ENCODE measurements around the gene ADAM17. TPM values are rescaled to one million over a fixed set of nuclear protein-coding genes. Genes with fewer than 3 reads are reported as not detected.

Gene ADAM17
- total and polyA plus RNA-seq, 8 donors = 4.6 to 18.8 (median 7.4) TPM

DNA sequence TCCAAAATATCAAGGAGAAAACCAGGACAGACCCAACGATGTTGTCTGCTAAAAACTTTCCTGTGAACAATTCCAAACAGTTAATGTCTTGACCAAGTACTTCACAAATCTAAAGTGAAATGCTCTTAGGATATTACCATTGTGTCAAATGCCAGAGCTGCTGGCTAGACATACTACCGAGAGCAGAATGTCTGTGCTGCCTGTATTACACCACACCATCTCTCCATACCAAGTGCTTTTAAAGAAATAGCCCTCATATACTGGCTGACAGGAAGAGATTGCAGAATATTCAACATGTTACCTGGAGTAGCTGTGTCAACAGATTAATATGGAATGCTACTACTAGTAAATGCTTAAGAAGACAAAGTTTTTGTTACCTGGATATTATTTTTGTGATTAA lies 62.7 kb downstream of the ADAM17 start:
- H3K4me3 ChIP-seq = no peak overlapping the region
- intact Hi-C loops (cut with DNase I) = no loop called here
- no peak for ATAC-seq

DNA sequence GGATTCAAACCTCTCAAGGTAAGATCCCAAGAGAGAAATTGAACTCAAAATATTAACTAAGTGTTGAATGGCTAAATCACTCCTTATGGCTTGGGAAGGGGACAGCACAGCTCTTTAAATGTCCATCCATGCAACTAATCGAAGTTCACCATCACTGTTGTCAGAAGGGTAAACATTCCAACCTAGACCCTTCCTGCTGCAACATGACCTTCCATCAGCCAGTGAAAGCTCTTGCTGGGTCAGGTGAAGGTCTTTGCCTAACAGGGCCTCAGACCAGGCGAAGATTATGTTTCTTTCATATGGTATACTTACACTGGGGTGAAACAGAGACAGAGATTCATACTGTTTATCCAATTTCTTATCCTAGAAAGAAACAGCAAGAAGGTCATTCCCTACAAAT lies 64.8 kb downstream of the ADAM17 start:
- FAIRE-seq = no peak
- Histone ChIP-seq H3K27me3 (no peaks in the 10 kb centered on the region), H3K9me3 (no peaks in the 10 kb centered on the region), H3K36me3 (peaks cover 0 to 72% (median 16%) of the 10 kb centered on the region in 3 donors), H3K27ac (no peak overlapping the region), H3K4me1 (peaks cover 0 to 5% (median 0%) of the 10 kb centered on the region in 3 donors), H3K4me3 (no peak overlapping the region)
- intact Hi-C loops (cut with DNase I) = no loop called here
- 72 to 75% methylated on average over 2 of the region's 2 CpGs for WGBS, 2 donors
- no peak for ATAC-seq
- TF ChIP-seq, protein P1, sequence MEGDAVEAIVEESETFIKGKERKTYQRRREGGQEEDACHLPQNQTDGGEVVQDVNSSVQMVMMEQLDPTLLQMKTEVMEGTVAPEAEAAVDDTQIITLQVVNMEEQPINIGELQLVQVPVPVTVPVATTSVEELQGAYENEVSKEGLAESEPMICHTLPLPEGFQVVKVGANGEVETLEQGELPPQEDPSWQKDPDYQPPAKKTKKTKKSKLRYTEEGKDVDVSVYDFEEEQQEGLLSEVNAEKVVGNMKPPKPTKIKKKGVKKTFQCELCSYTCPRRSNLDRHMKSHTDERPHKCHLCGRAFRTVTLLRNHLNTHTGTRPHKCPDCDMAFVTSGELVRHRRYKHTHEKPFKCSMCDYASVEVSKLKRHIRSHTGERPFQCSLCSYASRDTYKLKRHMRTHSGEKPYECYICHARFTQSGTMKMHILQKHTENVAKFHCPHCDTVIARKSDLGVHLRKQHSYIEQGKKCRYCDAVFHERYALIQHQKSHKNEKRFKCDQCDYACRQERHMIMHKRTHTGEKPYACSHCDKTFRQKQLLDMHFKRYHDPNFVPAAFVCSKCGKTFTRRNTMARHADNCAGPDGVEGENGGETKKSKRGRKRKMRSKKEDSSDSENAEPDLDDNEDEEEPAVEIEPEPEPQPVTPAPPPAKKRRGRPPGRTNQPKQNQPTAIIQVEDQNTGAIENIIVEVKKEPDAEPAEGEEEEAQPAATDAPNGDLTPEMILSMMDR (IDR thresholded peaks at IDR 0.05) = no peak
- DNase-seq = no peak

More for the DNA sequence above, 62.7 kb downstream of the ADAM17 start:
- no peak overlapping the region for H3K27ac ChIP-seq
- no peaks in the 10 kb centered on the region for H3K9me3 ChIP-seq
- no peaks in the 10 kb centered on the region for H3K27me3 ChIP-seq
- H3K4me1 ChIP-seq = peaks cover 0 to 5% (median 0%) of the 10 kb centered on the region in 3 donors
- peaks cover 0 to 57% (median 16%) of the 10 kb centered on the region in 3 donors for H3K36me3 ChIP-seq
- no peak for FAIRE-seq
- DNase-seq = no peak
- WGBS, 2 donors = 67 to 70% methylated on average over 2 of the region's 2 CpGs
- TF ChIP-seq, protein P1 (IDR thresholded peaks at IDR 0.05) = no peak

GRCh38 chr2:9488583-9489547 lies 66.8 kb downstream of the ADAM17 start:
- FAIRE-seq (no peak), DNase-seq (no peak), ATAC-seq (peak in 2 of 4 donors; percentile 24 to 43)
- no peak overlapping the region for H3K27ac ChIP-seq
- WGBS, 2 donors = 97 to 100% methylated on average over 1 of the region's 1 CpG
- H3K9me3 ChIP-seq = no peaks in the 10 kb centered on the region
- TF ChIP-seq, protein P1 (IDR thresholded peaks at IDR 0.05) = no peak
- H3K27me3 ChIP-seq = no peaks in the 10 kb centered on the region
- peaks cover 0 to 5% (median 0%) of the 10 kb centered on the region in 3 donors for H3K4me1 ChIP-seq
- H3K36me3 ChIP-seq = peaks cover 0 to 82% (median 21%) of the 10 kb centered on the region in 3 donors
- intact Hi-C loops (cut with DNase I) = no loop called here
- H3K4me3 ChIP-seq = no peak overlapping the region

GRCh38 chr2:9484533-9484932 lies 71.1 kb downstream of the ADAM17 start:
- Histone ChIP-seq H3K9me3 (no peaks in the 10 kb centered on the region), H3K4me1 (peaks cover 0 to 5% (median 0%) of the 10 kb centered on the region in 3 donors), H3K27me3 (no peaks in the 10 kb centered on the region), H3K27ac (no peak overlapping the region), H3K4me3 (no peak overlapping the region), H3K36me3 (peaks cover 4 to 76% (median 15%) of the 10 kb centered on the region in 3 donors)
- ATAC-seq = no peak
- no peak for FAIRE-seq
- intact Hi-C loops (cut with DNase I) = no loop called here
- DNase-seq = no peak
- TF ChIP-seq, protein P1 (IDR thresholded peaks at IDR 0.05) = no peak
- 81 to 83% methylated on average over 5 of the region's 5 CpGs for WGBS, 2 donors

DNA sequence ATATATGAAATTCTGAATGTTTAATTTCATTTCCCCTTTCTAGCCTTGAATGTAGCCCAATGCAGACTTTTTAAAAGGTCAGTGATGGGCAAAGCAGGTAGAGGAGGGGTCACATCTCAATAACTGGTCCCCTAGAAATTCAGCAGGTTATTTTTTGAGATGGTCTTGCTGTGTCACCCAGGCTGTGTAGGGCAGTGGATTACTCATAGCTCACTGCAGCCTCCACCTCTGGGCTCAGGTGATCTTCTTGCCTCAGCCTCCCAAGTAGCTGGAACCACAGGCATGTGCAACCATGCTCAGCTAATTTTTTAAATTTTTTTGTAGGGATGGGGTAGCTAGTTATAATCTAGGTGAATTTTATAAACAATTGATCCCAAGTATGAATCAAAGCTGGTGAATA lies 72.5 kb downstream of the ADAM17 start:
- H3K9me3 ChIP-seq = no peaks in the 10 kb centered on the region
- intact Hi-C loops (cut with DNase I) = no loop called here
- DNase-seq (no peak), ATAC-seq (no peak), FAIRE-seq (no peak)
- H3K27me3 ChIP-seq = no peaks in the 10 kb centered on the region
- no peaks in the 10 kb centered on the region for H3K4me1 ChIP-seq
- H3K36me3 ChIP-seq = peaks cover 4 to 67% (median 15%) of the 10 kb centered on the region in 3 donors
- no peak overlapping the region for H3K4me3 ChIP-seq
- no peak overlapping the region for H3K27ac ChIP-seq
- TF ChIP-seq, protein P1 (IDR thresholded peaks at IDR 0.05) = no peak

Data from pancreas (tissue), 10 donors.